Osteocyte (in vitro differentiated cells): ENCODE data around the gene GPC3. TPM values are rescaled to one million over a fixed set of nuclear protein-coding genes. Genes with fewer than 3 reads are reported as not detected.

Experiments used
- DNase-seq: peaks from one replicate; pipeline ENCODE4 v3.0.0; 2021; ENCODE audit warnings: mixed read lengths; ENCODE audit not compliant: unreplicated experiment; ENCODE audit errors: extremely low spot score
- H3K27ac Mint-ChIP-seq: one replicate; pipeline ENCODE4 v1.8.0; 2021; ENCODE audit warnings: mild to moderate bottlenecking, mixed read lengths; ENCODE audit not compliant: unreplicated experiment
- H3K27me3 Mint-ChIP-seq: one replicate; pipeline ENCODE4 v1.8.0; 2021; ENCODE audit warnings: mixed read lengths; ENCODE audit not compliant: unreplicated experiment
- H3K36me3 Mint-ChIP-seq: one replicate; pipeline ENCODE4 v1.8.0; 2021; ENCODE audit warnings: mixed read lengths; ENCODE audit not compliant: unreplicated experiment
- H3K4me1 Mint-ChIP-seq: one replicate; pipeline ENCODE4 v1.8.0; 2021; ENCODE audit warnings: mixed read lengths; ENCODE audit not compliant: unreplicated experiment
- H3K4me3 Mint-ChIP-seq: one replicate; pipeline ENCODE4 v1.8.0; 2021; ENCODE audit warnings: mild to moderate bottlenecking, moderate library complexity, mixed read lengths; ENCODE audit not compliant: unreplicated experiment
- H3K9me3 Mint-ChIP-seq: one replicate; pipeline ENCODE4 v1.8.0; 2021; ENCODE audit warnings: mixed read lengths; ENCODE audit not compliant: unreplicated experiment
- total RNA-seq: library from RNA; stranded (reverse); gene quantifications from 2 replicates; pipeline ENCODE4 v1.2.1, GENCODE V29; 2021
- TF ChIP-seq, protein P1 (sequence below): fragments of 200-600 bp; sonication (generic); IDR thresholded peaks from 2 replicates; pipeline ENCODE4 v1.5.0; 2021; ENCODE audit warnings: antibody characterized with exemption, mild to moderate bottlenecking, moderate library complexity

Gene GPC3
- total RNA-seq, 1 donor from 2014 or later: 19.6 TPM

DNA sequence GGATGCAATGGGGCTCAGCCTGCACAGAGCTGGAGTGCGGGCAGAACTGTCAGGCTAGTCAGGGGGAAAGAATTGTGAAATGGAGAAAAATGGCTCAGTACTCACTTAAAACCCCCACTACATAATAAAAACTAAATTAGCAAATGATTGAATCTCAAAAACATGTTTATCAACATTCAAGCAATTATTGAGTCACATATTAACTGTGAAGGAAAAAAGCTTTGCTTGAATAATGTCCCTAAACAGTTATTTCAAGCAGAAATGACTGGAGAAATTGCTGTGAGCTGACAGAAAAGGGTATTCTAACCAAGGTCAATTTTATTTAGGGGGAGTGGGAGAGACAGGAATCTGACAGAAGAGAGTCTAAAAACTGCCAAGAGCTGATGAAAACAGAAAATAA, 37.4 kb downstream of the GPC3 start:
- TF ChIP-seq, protein P1, sequence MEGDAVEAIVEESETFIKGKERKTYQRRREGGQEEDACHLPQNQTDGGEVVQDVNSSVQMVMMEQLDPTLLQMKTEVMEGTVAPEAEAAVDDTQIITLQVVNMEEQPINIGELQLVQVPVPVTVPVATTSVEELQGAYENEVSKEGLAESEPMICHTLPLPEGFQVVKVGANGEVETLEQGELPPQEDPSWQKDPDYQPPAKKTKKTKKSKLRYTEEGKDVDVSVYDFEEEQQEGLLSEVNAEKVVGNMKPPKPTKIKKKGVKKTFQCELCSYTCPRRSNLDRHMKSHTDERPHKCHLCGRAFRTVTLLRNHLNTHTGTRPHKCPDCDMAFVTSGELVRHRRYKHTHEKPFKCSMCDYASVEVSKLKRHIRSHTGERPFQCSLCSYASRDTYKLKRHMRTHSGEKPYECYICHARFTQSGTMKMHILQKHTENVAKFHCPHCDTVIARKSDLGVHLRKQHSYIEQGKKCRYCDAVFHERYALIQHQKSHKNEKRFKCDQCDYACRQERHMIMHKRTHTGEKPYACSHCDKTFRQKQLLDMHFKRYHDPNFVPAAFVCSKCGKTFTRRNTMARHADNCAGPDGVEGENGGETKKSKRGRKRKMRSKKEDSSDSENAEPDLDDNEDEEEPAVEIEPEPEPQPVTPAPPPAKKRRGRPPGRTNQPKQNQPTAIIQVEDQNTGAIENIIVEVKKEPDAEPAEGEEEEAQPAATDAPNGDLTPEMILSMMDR: no peak
- Mint-ChIP-seq H3K27me3 (peaks cover 7% of the 10 kb centered on the region), H3K9me3 (no peaks in the 10 kb centered on the region), H3K4me3 (no peak overlapping the region), H3K36me3 (no peaks in the 10 kb centered on the region), H3K27ac (no peak overlapping the region), H3K4me1 (no peaks in the 10 kb centered on the region)
- DNase-seq: no peak

DNA sequence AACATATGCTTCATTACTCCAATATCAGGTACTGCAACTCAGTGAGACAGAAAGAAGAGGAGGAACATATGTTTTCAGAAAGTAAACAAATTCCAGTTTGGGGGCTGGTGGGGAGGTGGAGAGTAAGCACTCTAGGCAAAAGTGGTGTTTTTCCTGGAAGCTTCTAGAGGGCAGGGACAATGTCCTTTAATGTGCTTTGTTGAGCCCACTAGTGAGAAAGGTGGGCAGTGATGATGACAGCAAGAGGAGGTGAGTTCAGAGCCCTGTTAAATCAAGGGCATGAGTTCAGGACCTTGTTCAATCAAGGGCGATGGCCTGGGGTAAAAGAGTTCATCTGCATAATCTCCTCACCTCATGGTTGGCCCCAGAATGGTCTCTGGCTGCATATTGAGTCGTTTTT, 38.4 kb downstream of the GPC3 start:
- Mint-ChIP-seq H3K27me3 (peaks cover 7% of the 10 kb centered on the region), H3K4me1 (no peaks in the 10 kb centered on the region), H3K9me3 (no peaks in the 10 kb centered on the region), H3K36me3 (no peaks in the 10 kb centered on the region), H3K4me3 (no peak overlapping the region), H3K27ac (no peak overlapping the region)
- DNase-seq: no peak
- TF ChIP-seq, protein P1: no peak

DNA sequence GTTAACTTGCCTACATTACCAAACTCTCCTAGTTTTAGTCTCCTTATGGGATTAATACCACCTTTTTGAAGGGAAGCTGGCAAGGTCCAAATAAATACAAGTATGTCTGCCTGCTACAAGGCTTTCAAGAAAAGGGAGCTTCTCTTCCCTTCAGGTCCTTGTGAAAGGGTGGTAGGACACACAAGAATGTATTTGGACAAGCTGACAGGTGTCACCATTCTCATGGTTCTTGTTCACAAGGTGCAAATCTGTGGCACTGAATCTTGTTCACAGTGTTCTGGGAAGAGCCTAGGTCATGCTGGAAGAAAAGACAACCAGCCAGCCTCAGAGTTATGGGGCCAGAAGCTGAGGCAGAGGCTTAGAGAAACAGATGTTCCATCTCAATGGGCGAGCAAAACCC, 41.9 kb downstream of the GPC3 start:
- peaks cover 7% of the 10 kb centered on the region for H3K27me3 Mint-ChIP-seq
- H3K27ac Mint-ChIP-seq: no peak overlapping the region
- no peak overlapping the region for H3K4me3 Mint-ChIP-seq
- H3K36me3 Mint-ChIP-seq: no peaks in the 10 kb centered on the region
- no peak for DNase-seq
- peaks cover 7% of the 10 kb centered on the region for H3K4me1 Mint-ChIP-seq
- H3K9me3 Mint-ChIP-seq: no peaks in the 10 kb centered on the region
- TF ChIP-seq, protein P1: no peak

DNA sequence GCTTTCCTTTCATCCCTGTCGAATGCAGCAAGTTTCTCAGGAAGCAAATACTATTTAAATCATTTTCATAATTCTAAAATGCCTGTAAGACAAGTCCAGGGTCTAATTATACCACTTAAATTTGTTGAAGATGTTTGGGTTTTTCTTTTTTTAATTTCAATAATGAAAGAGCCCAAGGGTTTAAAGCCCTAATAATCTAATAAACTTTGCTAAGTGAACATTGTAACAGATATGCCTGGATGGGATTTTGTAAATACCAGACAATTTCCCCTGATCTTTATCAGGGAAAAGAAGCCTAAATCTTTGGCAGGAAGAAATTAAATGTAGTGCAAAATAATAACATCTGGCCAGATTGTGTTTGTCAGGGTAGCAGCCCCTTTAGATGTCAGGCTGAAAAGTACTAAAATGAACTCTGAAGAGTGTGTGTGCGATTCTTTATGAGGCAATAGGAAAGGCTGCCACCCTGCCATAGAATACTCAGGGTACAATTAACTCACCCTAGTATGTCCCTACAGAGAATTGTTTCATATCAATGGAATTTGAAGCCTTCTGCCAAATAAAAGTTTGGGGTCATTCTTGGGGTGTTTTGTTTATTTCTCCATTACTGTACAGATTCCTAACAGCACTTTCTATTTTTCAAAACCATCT, 45.6 kb downstream of the GPC3 start:
- H3K27ac Mint-ChIP-seq: no peak overlapping the region
- TF ChIP-seq, protein P1: no peak

DNA sequence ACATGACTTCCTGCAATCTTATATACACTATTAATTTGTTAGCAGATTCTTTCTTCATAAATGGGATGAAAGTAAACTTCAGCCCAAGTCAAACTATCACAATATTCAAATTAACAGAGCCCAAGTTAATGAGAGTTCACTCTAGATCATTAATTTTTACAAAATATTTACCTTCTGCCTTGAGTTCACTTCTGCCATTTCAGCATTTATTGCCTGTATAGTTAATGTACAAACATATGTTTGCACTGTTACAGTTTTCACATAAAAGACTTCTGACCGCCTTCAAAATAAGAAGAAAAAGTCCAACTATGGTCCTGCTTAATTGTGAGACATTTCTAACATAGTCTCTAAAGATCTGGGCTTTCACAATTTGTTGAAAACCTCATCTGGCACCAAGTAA, 46.9 kb downstream of the GPC3 start:
- no peak for DNase-seq
- Mint-ChIP-seq H3K27me3 (peaks cover 1% of the 10 kb centered on the region), H3K36me3 (no peaks in the 10 kb centered on the region), H3K27ac (no peak overlapping the region), H3K9me3 (no peaks in the 10 kb centered on the region), H3K4me3 (no peak overlapping the region), H3K4me1 (peaks cover 7% of the 10 kb centered on the region)
- TF ChIP-seq, protein P1: no peak

More for the DNA sequence above, 45.6 kb downstream of the GPC3 start:
- Mint-ChIP-seq H3K36me3 (no peaks in the 10 kb centered on the region), H3K9me3 (no peaks in the 10 kb centered on the region), H3K4me3 (no peak overlapping the region), H3K4me1 (peaks cover 7% of the 10 kb centered on the region), H3K27me3 (peaks cover 2% of the 10 kb centered on the region)
- DNase-seq: no peak
